ENCODE results near the gene KCNIP3.
"Not testable (repeated sequence)": the region's sequence is repeated elsewhere in the genome, so short reads cannot be mapped to it uniquely, and the experiment has no call there.

KCNIP3 gene

DNA sequence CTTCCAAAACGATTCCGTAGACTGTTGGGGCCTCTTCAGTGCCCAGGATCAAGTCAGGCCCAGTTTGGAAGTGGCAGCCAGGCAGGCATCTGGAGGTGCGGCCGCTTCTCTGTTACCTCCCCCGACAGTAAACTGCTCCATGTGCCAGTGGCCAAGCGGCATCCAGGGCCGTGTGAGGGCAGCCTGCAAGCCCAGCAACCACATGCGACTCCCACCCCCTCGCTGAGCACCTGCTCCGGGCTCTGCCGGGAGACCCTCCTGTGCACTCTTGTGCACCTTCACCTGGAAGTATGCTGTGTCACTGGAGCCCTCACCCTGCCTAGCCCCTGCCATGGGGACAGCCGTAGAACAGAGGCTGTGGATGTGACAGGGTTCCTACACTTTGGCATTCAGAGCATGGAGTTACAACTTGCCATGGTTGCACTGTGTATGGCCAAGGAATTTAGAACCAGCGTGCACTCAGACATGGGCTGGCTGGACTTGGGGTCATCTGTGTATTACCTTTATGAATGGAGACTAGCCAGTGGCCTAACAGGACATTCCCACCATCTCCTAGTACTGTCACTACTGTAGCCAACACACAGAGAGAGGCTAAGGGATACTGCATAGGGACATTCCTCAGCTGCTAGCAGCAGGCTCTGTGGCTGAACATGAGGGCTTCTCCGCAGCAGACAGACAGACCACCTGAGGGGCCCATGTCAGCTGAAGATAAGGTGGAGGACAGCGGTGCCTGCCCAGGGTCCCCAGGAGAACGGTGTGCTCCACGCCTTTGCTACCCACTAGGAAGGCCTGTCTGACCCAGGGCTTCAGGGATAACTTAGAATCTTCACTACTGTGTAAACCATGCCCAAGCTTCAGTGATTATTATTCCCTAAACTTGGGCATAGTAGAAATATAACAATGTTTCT, 80.3 kb downstream of the KCNIP3 start:
- Histone ChIP-seq H3K27ac (replicated peaks) (no peak overlapping the region), H3K4me3 (replicated peaks; ENCODE audit: insufficient read depth, low read length) (no peak overlapping the region), H3K27me3 (ENCODE audit: insufficient read depth, poor library complexity, severe bottlenecking) (no peaks in the 10 kb centered on the region)
- no peak for DNase-seq (ENCODE audit: low read depth in 1 of 2, low spot score in 1 of 2)
- TF ChIP-seq POLR2AphosphoS5 (IDR thresholded peaks at IDR 0.05; ENCODE audit: low read depth): no peak
- no peak for TF ChIP-seq SPI1 (IDR thresholded peaks at IDR 0.05; ENCODE audit: borderline replicate concordance, low read depth)
- TF ChIP-seq GABPA (IDR thresholded peaks at IDR 0.05; ENCODE audit: low read depth): no peak
- TF ChIP-seq, protein P1, sequence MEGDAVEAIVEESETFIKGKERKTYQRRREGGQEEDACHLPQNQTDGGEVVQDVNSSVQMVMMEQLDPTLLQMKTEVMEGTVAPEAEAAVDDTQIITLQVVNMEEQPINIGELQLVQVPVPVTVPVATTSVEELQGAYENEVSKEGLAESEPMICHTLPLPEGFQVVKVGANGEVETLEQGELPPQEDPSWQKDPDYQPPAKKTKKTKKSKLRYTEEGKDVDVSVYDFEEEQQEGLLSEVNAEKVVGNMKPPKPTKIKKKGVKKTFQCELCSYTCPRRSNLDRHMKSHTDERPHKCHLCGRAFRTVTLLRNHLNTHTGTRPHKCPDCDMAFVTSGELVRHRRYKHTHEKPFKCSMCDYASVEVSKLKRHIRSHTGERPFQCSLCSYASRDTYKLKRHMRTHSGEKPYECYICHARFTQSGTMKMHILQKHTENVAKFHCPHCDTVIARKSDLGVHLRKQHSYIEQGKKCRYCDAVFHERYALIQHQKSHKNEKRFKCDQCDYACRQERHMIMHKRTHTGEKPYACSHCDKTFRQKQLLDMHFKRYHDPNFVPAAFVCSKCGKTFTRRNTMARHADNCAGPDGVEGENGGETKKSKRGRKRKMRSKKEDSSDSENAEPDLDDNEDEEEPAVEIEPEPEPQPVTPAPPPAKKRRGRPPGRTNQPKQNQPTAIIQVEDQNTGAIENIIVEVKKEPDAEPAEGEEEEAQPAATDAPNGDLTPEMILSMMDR (IDR thresholded peaks at IDR 0.05; ENCODE audit: insufficient read depth, low read length): no peak
- TF ChIP-seq, protein P2, sequence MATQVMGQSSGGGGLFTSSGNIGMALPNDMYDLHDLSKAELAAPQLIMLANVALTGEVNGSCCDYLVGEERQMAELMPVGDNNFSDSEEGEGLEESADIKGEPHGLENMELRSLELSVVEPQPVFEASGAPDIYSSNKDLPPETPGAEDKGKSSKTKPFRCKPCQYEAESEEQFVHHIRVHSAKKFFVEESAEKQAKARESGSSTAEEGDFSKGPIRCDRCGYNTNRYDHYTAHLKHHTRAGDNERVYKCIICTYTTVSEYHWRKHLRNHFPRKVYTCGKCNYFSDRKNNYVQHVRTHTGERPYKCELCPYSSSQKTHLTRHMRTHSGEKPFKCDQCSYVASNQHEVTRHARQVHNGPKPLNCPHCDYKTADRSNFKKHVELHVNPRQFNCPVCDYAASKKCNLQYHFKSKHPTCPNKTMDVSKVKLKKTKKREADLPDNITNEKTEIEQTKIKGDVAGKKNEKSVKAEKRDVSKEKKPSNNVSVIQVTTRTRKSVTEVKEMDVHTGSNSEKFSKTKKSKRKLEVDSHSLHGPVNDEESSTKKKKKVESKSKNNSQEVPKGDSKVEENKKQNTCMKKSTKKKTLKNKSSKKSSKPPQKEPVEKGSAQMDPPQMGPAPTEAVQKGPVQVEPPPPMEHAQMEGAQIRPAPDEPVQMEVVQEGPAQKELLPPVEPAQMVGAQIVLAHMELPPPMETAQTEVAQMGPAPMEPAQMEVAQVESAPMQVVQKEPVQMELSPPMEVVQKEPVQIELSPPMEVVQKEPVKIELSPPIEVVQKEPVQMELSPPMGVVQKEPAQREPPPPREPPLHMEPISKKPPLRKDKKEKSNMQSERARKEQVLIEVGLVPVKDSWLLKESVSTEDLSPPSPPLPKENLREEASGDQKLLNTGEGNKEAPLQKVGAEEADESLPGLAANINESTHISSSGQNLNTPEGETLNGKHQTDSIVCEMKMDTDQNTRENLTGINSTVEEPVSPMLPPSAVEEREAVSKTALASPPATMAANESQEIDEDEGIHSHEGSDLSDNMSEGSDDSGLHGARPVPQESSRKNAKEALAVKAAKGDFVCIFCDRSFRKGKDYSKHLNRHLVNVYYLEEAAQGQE (IDR thresholded peaks at IDR 0.05; ENCODE audit: insufficient replicate concordance, low read depth): no peak

DNA sequence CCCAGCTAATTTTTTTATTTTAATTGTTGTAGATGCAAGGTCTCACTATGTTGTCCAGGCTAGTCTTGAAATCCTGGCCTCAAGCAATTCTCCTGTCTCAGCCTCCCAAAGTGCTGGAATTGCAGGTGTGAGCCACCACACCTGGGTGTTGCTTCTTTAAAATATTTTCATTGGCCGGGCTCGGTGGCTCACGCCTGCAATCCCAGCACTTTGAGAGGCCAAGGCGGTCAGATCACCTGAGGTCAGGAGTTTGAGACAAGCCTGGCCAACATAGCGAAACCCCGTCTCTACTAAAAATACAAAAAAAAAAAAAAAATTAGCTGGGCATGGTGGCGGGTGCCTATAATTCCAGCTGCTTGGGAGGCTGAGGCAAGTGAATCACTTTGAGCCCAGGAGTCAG, 81.1 kb downstream of the KCNIP3 start:
- DNase-seq (ENCODE audit: low read depth in 1 of 2, low spot score in 1 of 2); H3K27me3 ChIP-seq (ENCODE audit: insufficient read depth, poor library complexity, severe bottlenecking); H3K4me3 ChIP-seq (replicated peaks; ENCODE audit: insufficient read depth, low read length); H3K27ac ChIP-seq (replicated peaks): not testable (repeated sequence)

DNA sequence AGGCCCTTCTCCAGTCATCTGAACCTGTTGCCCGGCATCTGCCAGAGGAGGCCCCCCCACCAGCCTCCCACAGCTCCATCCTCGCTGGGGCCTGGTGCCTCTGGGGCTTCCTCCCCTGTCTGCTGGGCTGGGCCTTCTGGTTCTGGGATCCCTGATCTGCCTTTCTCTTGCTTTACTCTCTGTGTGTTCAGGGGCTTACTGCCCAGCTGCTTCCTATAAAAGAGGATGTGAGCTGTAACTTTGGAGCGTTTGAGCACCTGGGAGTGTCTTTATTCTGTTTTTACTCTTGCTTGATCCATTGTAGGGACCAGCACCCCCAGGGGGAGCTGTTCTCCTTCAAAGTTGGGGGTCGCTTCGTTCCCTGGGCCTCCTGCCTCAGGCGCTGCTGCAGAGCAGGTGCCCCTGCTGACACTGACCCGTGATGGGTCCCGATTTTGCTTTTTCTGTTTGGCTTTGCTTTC, 82.3 kb downstream of the KCNIP3 start:
- no peak overlapping the region for H3K4me3 ChIP-seq (replicated peaks; ENCODE audit: insufficient read depth, low read length)
- H3K27me3 ChIP-seq (ENCODE audit: insufficient read depth, poor library complexity, severe bottlenecking): no peaks in the 10 kb centered on the region
- DNase-seq (ENCODE audit: low read depth in 1 of 2, low spot score in 1 of 2): no peak

More for the DNA sequence above, 82.3 kb downstream of the KCNIP3 start:
- TF ChIP-seq SPI1 (IDR thresholded peaks at IDR 0.05; ENCODE audit: borderline replicate concordance, low read depth) (no peak), GABPA (IDR thresholded peaks at IDR 0.05; ENCODE audit: low read depth) (no peak), POLR2AphosphoS5 (IDR thresholded peaks at IDR 0.05; ENCODE audit: low read depth) (no peak)
- TF ChIP-seq, protein P1 (IDR thresholded peaks at IDR 0.05; ENCODE audit: insufficient read depth, low read length): no peak
- TF ChIP-seq, protein P2 (IDR thresholded peaks at IDR 0.05; ENCODE audit: insufficient replicate concordance, low read depth): no peak
- H3K27ac ChIP-seq (replicated peaks): no peak overlapping the region
